Endothelial cell (in vitro differentiated cells): Measurements from ENCODE around the gene SLC16A11. TPM values are rescaled to one million over a fixed set of nuclear protein-coding genes. Genes with fewer than 3 reads are reported as not detected.

ENCODE experiments used
- DNase-seq: peaks from one replicate; pipeline ENCODE4 v3.0.0; 2021; ENCODE audit warnings: low spot score
- H3K27ac Mint-ChIP-seq: one replicate; pipeline ENCODE4 v1.8.0; 2021; ENCODE audit warnings: mixed read lengths, inconsistent platforms; ENCODE audit not compliant: unreplicated experiment
- H3K27me3 Mint-ChIP-seq: one replicate; pipeline ENCODE4 v1.8.0; 2021; ENCODE audit warnings: mild to moderate bottlenecking, moderate library complexity, mixed read lengths, inconsistent platforms; ENCODE audit not compliant: unreplicated experiment
- H3K36me3 Mint-ChIP-seq: one replicate; pipeline ENCODE4 v1.8.0; 2021; ENCODE audit warnings: mild to moderate bottlenecking, low read depth, mixed read lengths, inconsistent platforms; ENCODE audit not compliant: unreplicated experiment
- H3K4me1 Mint-ChIP-seq: one replicate; pipeline ENCODE4 v1.8.0; 2021; ENCODE audit warnings: mild to moderate bottlenecking, mixed read lengths, inconsistent platforms; ENCODE audit not compliant: unreplicated experiment
- H3K4me3 Mint-ChIP-seq: one replicate; pipeline ENCODE4 v1.8.0; 2021; ENCODE audit warnings: mild to moderate bottlenecking, mixed read lengths, inconsistent platforms; ENCODE audit not compliant: unreplicated experiment
- H3K9me3 Mint-ChIP-seq: one replicate; pipeline ENCODE4 v1.8.0; 2021; ENCODE audit warnings: mixed read lengths, inconsistent platforms; ENCODE audit not compliant: unreplicated experiment
- total RNA-seq: library from RNA; stranded (reverse); fragmentation: NEBNext Ultra II Directional; extraction: Animal tissue kit (Norgen Biotek cat#: 25700); gene quantifications from one replicate; pipeline ENCODE4 v1.2.1, GENCODE V29; 2021; ENCODE audit not compliant: unreplicated experiment
- TF ChIP-seq, protein P1 (sequence below): fragments of 200-600 bp; sonication (generic); IDR thresholded peaks from one replicate; pipeline ENCODE4 v1.5.0; 2021; ENCODE audit warnings: antibody characterized with exemption; ENCODE audit not compliant: unreplicated experiment

Gene SLC16A11
- total RNA-seq, 1 donor from 2014 or later, result 0.33 TPM

DNA sequence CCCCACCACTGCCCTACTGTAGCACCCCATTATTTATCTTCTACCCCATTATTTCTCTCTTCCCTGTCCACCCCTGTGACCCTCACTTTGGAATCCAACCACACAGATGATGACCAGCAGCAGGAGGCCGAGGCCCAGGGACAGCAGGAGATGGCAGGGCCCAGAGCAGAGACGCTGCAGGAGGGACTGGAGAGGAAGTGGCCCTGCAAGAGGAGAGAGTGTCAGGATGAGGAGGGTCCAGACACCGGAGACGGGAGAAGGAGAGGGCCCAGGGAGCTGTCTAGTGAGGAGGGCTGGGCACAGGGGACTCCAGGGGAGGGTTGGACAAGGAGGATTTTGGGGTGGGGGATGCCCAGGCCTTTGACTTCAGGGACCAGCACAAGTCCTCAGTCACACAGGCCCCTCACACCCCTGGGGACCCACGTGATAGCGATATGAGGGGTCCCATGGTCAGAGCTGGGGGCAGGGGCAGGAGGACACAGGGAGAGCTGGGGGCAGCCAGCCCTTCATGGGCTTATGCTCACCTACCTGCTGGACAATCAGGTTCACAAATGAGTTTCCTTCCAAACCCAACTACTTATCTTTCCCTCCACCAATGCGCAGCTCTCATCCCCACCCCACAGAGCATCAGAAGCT is 34.1 kb upstream of the SLC16A11 start:
- DNase-seq, result no peak
- TF ChIP-seq, protein P1, sequence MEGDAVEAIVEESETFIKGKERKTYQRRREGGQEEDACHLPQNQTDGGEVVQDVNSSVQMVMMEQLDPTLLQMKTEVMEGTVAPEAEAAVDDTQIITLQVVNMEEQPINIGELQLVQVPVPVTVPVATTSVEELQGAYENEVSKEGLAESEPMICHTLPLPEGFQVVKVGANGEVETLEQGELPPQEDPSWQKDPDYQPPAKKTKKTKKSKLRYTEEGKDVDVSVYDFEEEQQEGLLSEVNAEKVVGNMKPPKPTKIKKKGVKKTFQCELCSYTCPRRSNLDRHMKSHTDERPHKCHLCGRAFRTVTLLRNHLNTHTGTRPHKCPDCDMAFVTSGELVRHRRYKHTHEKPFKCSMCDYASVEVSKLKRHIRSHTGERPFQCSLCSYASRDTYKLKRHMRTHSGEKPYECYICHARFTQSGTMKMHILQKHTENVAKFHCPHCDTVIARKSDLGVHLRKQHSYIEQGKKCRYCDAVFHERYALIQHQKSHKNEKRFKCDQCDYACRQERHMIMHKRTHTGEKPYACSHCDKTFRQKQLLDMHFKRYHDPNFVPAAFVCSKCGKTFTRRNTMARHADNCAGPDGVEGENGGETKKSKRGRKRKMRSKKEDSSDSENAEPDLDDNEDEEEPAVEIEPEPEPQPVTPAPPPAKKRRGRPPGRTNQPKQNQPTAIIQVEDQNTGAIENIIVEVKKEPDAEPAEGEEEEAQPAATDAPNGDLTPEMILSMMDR, result no peak
- peaks cover 42% of the 10 kb centered on the region for H3K4me1 Mint-ChIP-seq
- peak overlapping the region; percentile 61 for H3K27ac Mint-ChIP-seq
- peak overlapping the region; percentile 43 for H3K4me3 Mint-ChIP-seq
- H3K36me3 Mint-ChIP-seq, result peaks cover 40% of the 10 kb centered on the region
- peaks cover 3% of the 10 kb centered on the region for H3K27me3 Mint-ChIP-seq
- H3K9me3 Mint-ChIP-seq, result no peaks in the 10 kb centered on the region

GRCh38 chr17:7074931-7075330 is 31.0 kb upstream of the SLC16A11 start:
- no peak overlapping the region for H3K27ac Mint-ChIP-seq
- H3K27me3 Mint-ChIP-seq, result peaks cover 1% of the 10 kb centered on the region
- H3K9me3 Mint-ChIP-seq, result no peaks in the 10 kb centered on the region
- no peak for DNase-seq
- H3K36me3 Mint-ChIP-seq, result peaks cover 42% of the 10 kb centered on the region
- H3K4me3 Mint-ChIP-seq, result peak overlapping the region; percentile 56
- TF ChIP-seq, protein P1, result no peak
- peaks cover 22% of the 10 kb centered on the region for H3K4me1 Mint-ChIP-seq

- Mint-ChIP-seq H3K4me1 (peaks cover 4% of the 10 kb centered on the region), H3K36me3 (peaks cover 48% of the 10 kb centered on the region), H3K27ac (no peak overlapping the region), H3K27me3 (peaks cover 1% of the 10 kb centered on the region), H3K4me3 (no peak overlapping the region), H3K9me3 (peaks cover 11% of the 10 kb centered on the region)
- TF ChIP-seq, protein P1, result no peak
- no peak for DNase-seq
Observed at GRCh38 chr17:7072406-7072805, 28.5 kb upstream of the SLC16A11 start.

GRCh38 chr17:7070712-7071111 is 26.8 kb upstream of the SLC16A11 start:
- Mint-ChIP-seq H3K27me3 (peaks cover 1% of the 10 kb centered on the region), H3K4me3 (no peak overlapping the region), H3K9me3 (peaks cover 11% of the 10 kb centered on the region), H3K27ac (no peak overlapping the region), H3K4me1 (no peaks in the 10 kb centered on the region), H3K36me3 (peaks cover 48% of the 10 kb centered on the region)
- TF ChIP-seq, protein P1, result no peak
- no peak for DNase-seq

DNA sequence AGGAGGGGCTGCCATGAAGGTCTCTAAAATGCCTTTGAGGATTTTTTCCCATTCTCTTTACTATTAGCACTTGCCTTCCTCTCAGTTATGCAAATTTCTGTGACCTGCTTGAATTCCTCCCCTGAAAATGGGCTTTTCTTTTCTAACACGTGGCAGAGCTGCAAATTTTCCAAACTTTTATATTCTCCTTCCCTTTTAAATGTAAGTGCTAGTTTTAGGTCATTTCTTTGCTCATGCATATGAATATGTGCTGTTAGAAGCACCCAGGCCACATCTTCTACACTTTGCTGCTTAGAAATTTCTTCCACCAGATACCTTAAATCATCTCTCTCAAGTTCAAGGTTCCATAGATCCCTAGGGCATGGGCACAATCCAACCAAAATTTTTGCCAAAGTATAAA is 24.4 kb upstream of the SLC16A11 start:
- Mint-ChIP-seq H3K36me3 (peaks cover 28% of the 10 kb centered on the region), H3K27me3 (no peaks in the 10 kb centered on the region), H3K9me3 (peaks cover 11% of the 10 kb centered on the region), H3K4me3 (no peak overlapping the region), H3K4me1 (peaks cover 10% of the 10 kb centered on the region), H3K27ac (no peak overlapping the region)
- TF ChIP-seq, protein P1, result no peak
- DNase-seq, result no peak
